ENCODE data around the gene PFAS. TPM values are rescaled to one million over a fixed set of nuclear protein-coding genes. Genes with fewer than 3 reads are reported as not detected.

The PFAS gene
- total RNA-seq = 121 and 126 TPM in 2 replicates

GRCh38 chr17:8248751-8249607, at the start of gene PFAS:
TSS of gene PFAS (plus strand) at chr17:8249289. CDS start at chr17:8253938, 4,649 bp downstream.
- H3K27me3 Mint-ChIP-seq = no peaks in the 10 kb centered on the region
- peaks cover 43% of the 10 kb centered on the region for H3K4me1 Mint-ChIP-seq
- ChIA-PET POLR2A (interaction anchor here (0.6 to 7.4 kb wide), 38 partner anchors 11 to 919 kb away, joined by 3 to 413 read pairs (median 6); partner anchors contain the start of genes ALOXE3, AURKB, BORCS6 and CNTROB), CTCF (interaction anchor here (0.6 to 3.0 kb wide), 8 partner anchors 26 to 135 kb away, joined by 3 to 9 read pairs (median 4); partner anchors contain the start of gene RANGRF)
- DNase-seq (peak; percentile 99), ATAC-seq (ENCODE audit: low read depth) (peak; percentile 47)
- no peaks in the 10 kb centered on the region for H3K9me3 Mint-ChIP-seq
- H3K36me3 Mint-ChIP-seq (ENCODE audit: low read depth) = peaks cover 40% of the 10 kb centered on the region
- TF ChIP-seq CTCF (IDR thresholded peaks at IDR 0.05) = no peak
- intact Hi-C loops (cut with micrococcal nuclease) = loop anchor here (1.0 to 2.0 kb wide), 8 partner anchors 39 to 405 kb away; partner anchors contain the start of genes RANGRF, RPL26 and SLC25A35
- H3K4me3 Mint-ChIP-seq = peak within 1 kb of the TSS; percentile 99
- peak within 1 kb of the TSS; percentile 99 for H3K27ac Mint-ChIP-seq

GRCh38 chr17:8204761-8205555, 44.1 kb upstream of the PFAS start:
- H3K4me1 Mint-ChIP-seq = peaks cover 8% of the 10 kb centered on the region
- ATAC-seq (ENCODE audit: low read depth) = no peak
- intact Hi-C loops (cut with micrococcal nuclease) = no loop called here
- POLR2A ChIA-PET = interaction anchor here (0.5 to 0.6 kb wide), 2 partner anchors 9 to 704 kb away, joined by 3 to 5 read pairs; no protein-coding TSS in a partner anchor
- H3K36me3 Mint-ChIP-seq (ENCODE audit: low read depth) = peaks cover 2% of the 10 kb centered on the region
- no peaks in the 10 kb centered on the region for H3K9me3 Mint-ChIP-seq
- H3K27ac Mint-ChIP-seq = no peak overlapping the region
- no peak for DNase-seq
- TF ChIP-seq CTCF (IDR thresholded peaks at IDR 0.05) = no peak
- CTCF ChIA-PET = no interaction called here
- no peak overlapping the region for H3K4me3 Mint-ChIP-seq
- no peaks in the 10 kb centered on the region for H3K27me3 Mint-ChIP-seq

- H3K27ac Mint-ChIP-seq = no peak overlapping the region
- ChIA-PET POLR2A (interaction anchor here (0.8 to 6.8 kb wide), 2 partner anchors 9 to 18 kb away, joined by 5 to 69 read pairs; partner anchors contain the start of gene BORCS6), CTCF (no interaction called here)
- DNase-seq (no peak), ATAC-seq (ENCODE audit: low read depth) (no peak)
- TF ChIP-seq CTCF (IDR thresholded peaks at IDR 0.05) = no peak
- H3K9me3 Mint-ChIP-seq = no peaks in the 10 kb centered on the region
- no peaks in the 10 kb centered on the region for H3K27me3 Mint-ChIP-seq
- intact Hi-C loops (cut with micrococcal nuclease) = no loop called here
- peaks cover 2% of the 10 kb centered on the region for H3K36me3 Mint-ChIP-seq (ENCODE audit: low read depth)
- H3K4me3 Mint-ChIP-seq = no peak overlapping the region
- peaks cover 19% of the 10 kb centered on the region for H3K4me1 Mint-ChIP-seq
Observed at GRCh38 chr17:8206536-8206935, 42.6 kb upstream of the PFAS start.

GRCh38 chr17:8209907-8210760, 39.0 kb upstream of the PFAS start, which contains the start of gene AURKB:
TSS of gene AURKB (minus strand) at chr17:8210575. CDS start at chr17:8210224, 351 bp downstream.
- TF ChIP-seq CTCF (IDR thresholded peaks at IDR 0.05) = no peak
- CTCF ChIA-PET = interaction anchor here (1.0 kb wide), 1 partner anchor 11 kb away, joined by 4 read pairs; no protein-coding TSS in a partner anchor
- POLR2A ChIA-PET = interaction anchor here (0.7 to 6.8 kb wide), 10 partner anchors 10 to 78 kb away, joined by 3 to 84 read pairs (median 6); partner anchors contain the start of genes BORCS6, CTC1 and RANGRF
- no peaks in the 10 kb centered on the region for H3K9me3 Mint-ChIP-seq
- no peaks in the 10 kb centered on the region for H3K27me3 Mint-ChIP-seq
- peak within 1 kb of the TSS; percentile 95 for H3K4me3 Mint-ChIP-seq
- peaks cover 2% of the 10 kb centered on the region for H3K36me3 Mint-ChIP-seq (ENCODE audit: low read depth)
- ATAC-seq (ENCODE audit: low read depth) (peak; percentile 99), DNase-seq (peak; percentile 80)
- H3K27ac Mint-ChIP-seq = peak within 1 kb of the TSS; percentile 91
- intact Hi-C loops (cut with micrococcal nuclease) = loop anchor here (1.0 kb wide), 4 partner anchors 10 to 37 kb away; partner anchors contain the start of gene BORCS6
- H3K4me1 Mint-ChIP-seq = peaks cover 19% of the 10 kb centered on the region
